ENCODE measurements around the gene AFMID. TPM values are rescaled to one million over a fixed set of nuclear protein-coding genes. Genes with fewer than 3 reads are reported as not detected.

Gene AFMID
- total and polyA plus RNA-seq, 9 of the 15 experiments (the other 6 are each of a cell fraction or from before 2014, with no cell fraction given): 62.1 to 188 (median 74.4) TPM

GRCh38 chr17:78214016-78214705 lies 27.0 kb downstream of the AFMID start, which contains the start of gene BIRC5:
BIRC5 (plus strand) TSS chr17:78214253; CDS start chr17:78214317, 64 bp downstream.
- Histone ChIP-seq H3K27me3 (ENCODE audit: control insufficient read depth in 2 of 2, insufficient read depth in 2 of 2, low read length in 2 of 2) (no peaks in the 10 kb centered on the region; a peak in 1 of 5 replicates), H3K79me2 (ENCODE audit: control insufficient read depth, insufficient read depth, low read length) (peaks cover 29% of the 10 kb centered on the region), H3K9ac (ENCODE audit: insufficient read depth in 1 of 2, low read depth in 2 of 2, low read length in 2 of 2) (peak within 1 kb of the TSS; percentile 97 to 99), H3K36me3 (ENCODE audit: control insufficient read depth, insufficient read depth, low read length) (peaks cover 28% of the 10 kb centered on the region; the same call in 2 of the 3 replicates), H4K20me1 (replicated peaks; ENCODE audit: control insufficient read depth, insufficient read depth, low read length) (no peaks in the 10 kb centered on the region), H2AFZ (ENCODE audit: low read depth, low read length) (peak within 1 kb of the TSS; percentile 99), H3K9me3 (replicated peaks; ENCODE audit: control insufficient read depth, insufficient read depth, low read depth, low read length) (no peaks in the 10 kb centered on the region), H3K4me1 (replicated peaks in 1 of 2; ENCODE audit: control insufficient read depth in 2 of 2, insufficient read depth in 2 of 2, low read length in 2 of 2) (peaks cover 3 to 28% of the 10 kb centered on the region in 2 experiments; a peak in 4 of 5 replicates), H3K9me1 (ENCODE audit: control insufficient read depth, insufficient read depth, low read length) (no peaks in the 10 kb centered on the region), H3K4me3 (peak within 1 kb of the TSS; percentile 74), H3K27ac (ENCODE audit: extremely low read depth, low read depth, low read length) (peak within 1 kb of the TSS; percentile 97), H3K4me2 (ENCODE audit: insufficient read depth, low read length) (peak within 1 kb of the TSS; percentile 97)
- TSS peak; percentile 67 for BruUV-seq (replicated peaks)
- ATAC-seq: peak; percentile 99
- in situ Hi-C loops (cut with MboI): no loop called here
- ChIA-PET POLR2A (interaction anchor here (0.6 to 3.8 kb wide), 7 partner anchors 10 to 37 kb away, joined by 3 to 30 read pairs (median 3); no protein-coding TSS in a partner anchor), CTCF (ENCODE audit: low intra/inter-chr PET ratio) (no interaction called here)
- WGBS (ENCODE audit: insufficient coverage, low coverage, missing lambda C conversion rate): under 1% methylated on average over 43 of the region's 60 CpGs
- FAIRE-seq: peak; percentile 11
- intact Hi-C loops (cut with micrococcal nuclease): no loop called here
- DNase-seq (ENCODE audit: extremely low read depth in 1 of 4, low spot score in 3 of 4): peak; percentile 93 to 96 (median 96)
- TF ChIP-seq ATF3 (IDR thresholded peaks at IDR 0.05) (no peak), ATF3 (CRISPR knock-in tag; conservative IDR thresholded peaks at IDR 0.05) (peak; percentile 78; the same call in 1 of the 2 replicates), BHLHE40 (IDR thresholded peaks at IDR 0.05; ENCODE audit: low read length) (no peak), PYGO2 (tag; IDR thresholded peaks at IDR 0.05) (no peak), U2AF2 (optimal IDR thresholded peaks at IDR 0.05; ENCODE audit: low read depth, low read length) (no peak), NCOA1 (IDR thresholded peaks at IDR 0.05; ENCODE audit: low read depth) (no peak; the same call in 1 of the 2 replicates), TBP (optimal IDR thresholded peaks at IDR 0.05; ENCODE audit: low read depth, low read length) (peak; percentile 79), SMAD4 (CRISPR knock-in tag; conservative IDR thresholded peaks at IDR 0.05) (peak; percentile 49; the same call in 1 of the 2 replicates), MCM2 (IDR thresholded peaks at IDR 0.05; ENCODE audit: low read depth) (no peak), KDM5B (IDR thresholded peaks at IDR 0.05; ENCODE audit: insufficient replicate concordance, low read depth, low read length) (peak; percentile 28), EP300 (IDR thresholded peaks at IDR 0.05; ENCODE audit: low read length) (0 out of 2 replicates have a peak, but pooled peaks have one; percentile 30), GTF2B (IDR thresholded peaks at IDR 0.05; ENCODE audit: extremely low read depth, insufficient read length) (no peak), CCNT2 (IDR thresholded peaks at IDR 0.05; ENCODE audit: borderline replicate concordance, extremely low read depth, insufficient read length, low read depth, low read length) (peak; percentile 83), FOXA1 (IDR thresholded peaks at IDR 0.05; ENCODE audit: borderline replicate concordance) (no peak), ZSCAN32 (CRISPR knock-in tag; IDR thresholded peaks at IDR 0.05) (no peak), TOE1 (IDR thresholded peaks at IDR 0.05; ENCODE audit: borderline replicate concordance) (peak; percentile 72; the same call in 1 of the 2 replicates), TOE1 (CRISPR knock-in tag; IDR thresholded peaks at IDR 0.05; ENCODE audit: borderline replicate concordance, low read depth) (no peak; the same call in 1 of the 2 replicates), ZNF232 (CRISPR knock-in tag; IDR thresholded peaks at IDR 0.05) (no peak), CREB3L1 (IDR thresholded peaks at IDR 0.05; ENCODE audit: borderline replicate concordance, low read depth) (peak; percentile 90), KLF1 (tag; IDR thresholded peaks at IDR 0.05) (peak; percentile 62)
